HK-2 (cell line): Measurements from ENCODE around the gene PREX1.
"Not testable (repeated sequence)": the region's sequence is repeated elsewhere in the genome, so short reads cannot be mapped to it uniquely, and the experiment has no call there.

ENCODE experiments used
- DNase-seq: peaks from one replicate; pipeline ENCODE4 v3.0.0-alpha.2; 2018; ENCODE audit not compliant: unreplicated experiment

The PREX1 gene

DNA sequence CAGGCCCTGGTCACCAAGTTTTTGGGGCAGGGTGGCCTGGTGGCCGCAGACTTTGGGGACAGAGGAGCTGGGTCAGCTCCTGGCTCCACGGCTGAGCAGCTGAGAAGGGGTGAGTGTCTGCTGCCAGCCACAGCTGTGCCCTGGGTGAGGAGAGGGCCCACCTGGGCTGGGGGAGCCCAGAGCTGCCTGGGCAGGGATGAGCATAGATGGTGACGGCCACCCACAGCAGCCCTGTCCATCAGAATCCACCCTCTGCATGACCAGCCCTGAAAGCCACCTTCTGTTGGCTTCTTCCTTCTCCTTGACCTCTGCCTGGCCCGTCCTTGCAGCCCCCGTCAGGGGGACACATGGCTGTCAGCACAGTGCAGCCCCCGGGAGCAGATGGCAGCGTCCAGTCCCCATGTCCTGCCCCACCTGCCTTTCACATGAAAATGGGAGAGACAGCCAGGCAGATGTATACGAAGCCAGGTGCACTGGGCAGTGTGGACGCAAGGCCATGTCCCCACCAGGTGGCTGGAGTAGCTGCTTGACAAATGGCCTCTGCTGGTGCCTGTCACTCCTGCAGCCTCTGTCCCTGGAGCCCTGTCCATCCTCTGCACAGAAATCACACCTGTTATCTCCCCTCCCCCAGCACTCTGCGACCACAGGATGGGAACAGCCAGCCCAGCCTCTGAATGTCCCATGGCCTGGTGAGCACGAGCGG is 220.8 kb downstream of the PREX1 start:
- DNase-seq: no peak

DNA sequence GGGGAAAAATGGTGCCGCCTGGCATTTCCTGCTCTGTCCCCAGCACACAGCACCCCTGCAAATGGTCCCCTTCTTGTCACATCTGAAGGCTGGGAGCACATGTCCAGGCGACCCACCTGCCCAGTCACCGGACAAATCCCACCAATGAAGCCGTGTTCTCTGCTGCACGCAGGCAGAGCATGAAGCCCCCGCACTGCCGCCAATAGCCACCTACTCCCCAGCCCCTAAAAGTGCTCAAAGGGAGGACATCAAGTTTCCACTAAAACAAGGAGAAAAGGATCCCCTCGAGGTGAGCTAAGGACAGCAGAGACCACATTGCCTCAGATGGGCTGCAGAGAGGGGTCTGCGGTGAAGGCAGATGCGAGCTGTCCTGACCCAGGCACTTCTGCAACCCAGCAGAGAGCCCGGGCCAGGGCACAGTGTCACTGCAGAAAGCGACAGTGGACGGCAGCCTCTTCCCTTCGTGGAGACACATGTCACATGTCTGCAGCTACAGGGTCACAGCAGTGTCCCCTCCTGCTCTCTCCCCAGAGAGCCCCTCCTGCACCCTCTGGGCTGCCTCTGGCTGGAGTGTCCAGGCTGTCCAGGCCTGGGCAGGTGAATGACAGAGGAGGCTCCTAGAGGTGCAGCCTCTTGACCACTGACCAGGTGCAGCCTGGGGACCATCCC is 221.5 kb downstream of the PREX1 start:
- no peak for DNase-seq

DNA sequence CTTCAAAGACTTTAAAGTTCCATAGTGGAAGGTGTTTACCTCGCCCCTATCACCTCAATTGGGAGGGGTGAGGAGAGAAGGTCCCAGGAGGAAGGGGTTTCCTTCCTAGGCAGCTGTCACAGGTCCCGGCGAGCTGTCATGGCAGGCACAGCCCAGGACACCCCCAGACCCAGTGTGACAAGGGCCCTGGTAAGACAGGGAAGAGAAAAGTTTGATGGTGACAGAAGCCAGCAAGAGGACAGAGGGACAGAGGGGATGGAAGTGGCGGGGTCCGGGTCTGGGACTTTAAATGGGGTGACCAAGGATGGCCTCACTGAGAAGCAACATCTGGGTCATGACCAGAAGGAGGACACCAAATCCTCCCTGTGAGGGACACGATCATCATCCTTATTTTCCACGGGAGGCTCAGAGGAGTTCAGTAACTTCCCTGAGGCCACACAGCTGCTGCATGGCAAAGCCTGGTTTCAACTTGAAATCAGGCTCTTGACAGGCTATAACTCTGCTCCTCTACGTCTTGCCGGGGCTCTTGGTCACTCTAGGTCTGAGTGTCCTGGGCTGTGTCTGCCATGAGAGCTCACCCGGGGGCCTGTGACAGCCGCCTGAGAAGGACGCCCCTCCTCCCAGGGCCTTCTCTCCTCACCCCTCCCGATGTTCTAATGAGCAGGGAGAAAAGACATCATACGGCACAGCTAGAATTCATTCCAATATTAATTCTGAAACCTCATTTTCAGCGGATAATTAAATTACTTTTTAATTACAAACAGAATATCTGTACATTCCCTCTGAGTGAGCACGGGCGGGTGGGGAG is 222.2 kb downstream of the PREX1 start:
- DNase-seq: no peak

DNA sequence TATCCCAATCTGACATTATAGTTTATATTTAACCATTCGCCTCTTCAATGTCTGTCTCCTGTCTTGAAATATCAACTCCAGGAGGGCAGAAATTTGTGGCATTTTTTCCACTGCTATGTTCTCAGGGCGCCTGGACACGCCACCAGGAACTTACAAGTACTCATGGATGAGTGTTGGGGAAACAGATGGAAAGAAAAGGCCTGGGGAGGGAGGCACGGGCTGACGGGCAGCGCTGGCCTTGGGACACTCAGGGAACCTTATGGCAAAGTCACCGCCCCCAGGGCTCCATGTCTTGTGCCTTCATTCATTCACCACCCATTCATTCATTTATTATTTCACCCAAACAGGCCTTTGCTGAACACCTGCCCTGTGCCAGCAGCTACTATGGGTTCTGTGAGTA is 222.9 kb downstream of the PREX1 start:
- DNase-seq: no peak

DNA sequence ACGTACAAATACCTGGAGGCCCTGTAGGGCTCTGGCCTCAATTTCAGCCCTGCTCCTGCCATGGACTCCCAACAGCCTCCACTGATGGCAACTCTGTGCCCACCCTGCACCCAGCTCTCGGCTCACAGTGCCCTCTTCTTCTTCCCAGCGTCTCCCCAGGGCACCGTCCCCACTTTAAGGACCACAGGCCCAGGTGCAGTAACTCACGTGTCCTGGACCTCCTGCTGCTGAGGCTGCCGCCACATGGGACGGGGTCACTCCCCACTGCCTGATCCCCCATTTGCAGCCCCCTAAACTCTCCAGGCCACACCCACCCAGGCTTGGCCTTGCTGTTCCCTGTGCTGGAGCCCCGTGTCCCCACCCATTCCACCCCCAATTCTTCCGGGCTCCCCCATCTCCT is 223.4 kb downstream of the PREX1 start:
- no peak for DNase-seq

DNA sequence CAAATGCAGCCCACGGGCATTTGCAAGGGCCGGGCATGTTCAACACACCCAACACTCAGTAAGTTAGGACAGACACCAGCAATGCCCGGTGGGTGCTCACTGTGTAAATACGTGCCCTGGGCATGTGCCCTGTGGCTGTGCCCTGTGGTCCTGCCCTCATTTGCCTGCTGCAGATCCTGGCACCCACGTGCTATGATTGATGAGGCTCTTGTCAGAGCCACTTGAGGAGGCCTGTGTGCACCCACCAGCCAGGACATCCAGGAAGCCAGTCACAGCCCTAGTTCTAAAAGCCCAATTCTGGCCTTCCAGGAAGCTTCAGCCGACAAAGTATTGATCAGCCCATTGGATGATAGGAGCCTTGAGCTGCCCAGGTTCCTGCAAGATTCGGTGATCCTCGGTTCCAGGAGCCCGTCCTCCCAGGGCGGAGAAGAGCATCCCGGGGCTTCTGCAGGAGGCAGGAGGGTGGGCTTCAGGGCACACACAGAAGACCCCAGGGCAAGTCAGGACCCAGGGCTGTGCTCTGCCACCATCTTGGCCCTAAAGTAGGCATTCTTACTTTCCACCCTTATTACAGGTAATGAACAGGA is 223.9 kb downstream of the PREX1 start:
- no peak for DNase-seq

DNA sequence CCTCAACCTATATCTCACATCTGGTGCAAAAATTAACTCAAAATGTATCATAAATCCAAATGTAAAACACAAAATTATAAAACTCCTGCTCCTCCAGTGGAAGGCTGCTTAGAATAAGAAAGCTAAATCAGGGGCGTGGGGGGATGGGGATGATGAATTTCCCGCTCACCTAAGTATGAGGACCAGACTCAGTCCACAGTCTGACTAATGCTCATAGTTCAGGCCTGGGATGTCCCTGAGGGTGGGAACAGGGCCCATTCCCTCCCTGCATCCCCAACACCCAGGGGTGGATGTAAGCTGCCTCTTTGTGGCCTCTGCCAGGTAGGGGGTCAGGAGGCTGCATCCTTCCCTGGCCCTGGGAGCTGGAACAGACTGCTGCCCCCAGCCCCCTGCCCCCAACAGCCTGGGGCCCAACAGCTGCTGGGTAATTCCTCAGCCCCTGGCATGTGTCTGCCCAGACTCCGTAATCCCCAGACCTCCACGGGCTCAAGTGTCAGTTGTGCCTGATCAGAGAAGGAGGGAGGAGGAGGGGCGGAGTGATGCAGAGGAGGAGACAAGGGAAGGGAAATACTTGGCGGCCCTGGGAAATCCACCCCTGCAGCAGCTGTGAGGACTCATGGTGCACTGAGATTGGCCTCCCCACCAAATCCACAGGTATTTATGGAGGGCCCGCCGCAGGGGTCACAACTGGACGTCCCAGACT is 224.5 kb downstream of the PREX1 start:
- no peak for DNase-seq

DNA sequence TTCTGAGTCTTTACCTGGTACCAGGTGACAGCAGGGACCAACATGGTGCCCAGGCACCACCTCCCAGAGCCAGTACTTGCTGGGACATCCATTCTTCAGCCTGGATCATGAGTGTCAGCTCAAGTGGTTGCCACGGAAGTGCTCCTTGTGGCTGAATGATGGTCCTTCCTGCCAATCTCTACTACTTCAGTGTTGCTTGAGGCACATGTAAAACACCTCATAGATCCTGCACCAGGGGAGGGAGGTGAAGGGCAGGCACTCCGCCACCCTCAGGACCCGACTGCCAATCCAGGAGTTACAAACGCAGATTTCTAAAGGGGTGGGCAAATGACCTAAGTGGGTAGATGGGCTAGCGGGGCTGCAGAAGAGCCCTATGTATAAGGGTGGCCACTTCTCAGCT is 226.0 kb downstream of the PREX1 start:
- no peak for DNase-seq

DNA sequence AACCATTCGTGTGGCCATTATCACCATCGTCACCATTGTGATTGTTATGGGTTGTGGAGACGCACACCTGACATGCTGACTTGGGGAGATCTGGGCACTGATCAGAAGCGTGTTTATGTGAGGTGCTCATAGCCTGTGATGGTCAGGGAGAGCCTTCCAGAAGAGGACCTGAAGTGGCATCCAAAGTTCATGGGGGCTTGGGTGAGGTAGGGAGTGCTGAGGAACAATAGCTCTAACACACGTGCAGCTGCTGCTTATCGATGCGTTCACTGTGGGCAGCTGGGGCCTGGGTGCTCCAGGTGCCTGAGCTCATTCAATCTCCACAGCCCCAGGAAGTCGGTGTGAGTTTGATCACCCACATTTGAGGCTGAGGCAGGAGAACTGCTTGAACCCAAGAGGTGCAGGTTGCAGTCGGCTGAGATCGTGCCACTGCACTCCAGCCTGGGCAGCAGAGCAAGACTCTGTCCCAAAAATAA is 227.3 kb downstream of the PREX1 start:
- DNase-seq: no peak

DNA sequence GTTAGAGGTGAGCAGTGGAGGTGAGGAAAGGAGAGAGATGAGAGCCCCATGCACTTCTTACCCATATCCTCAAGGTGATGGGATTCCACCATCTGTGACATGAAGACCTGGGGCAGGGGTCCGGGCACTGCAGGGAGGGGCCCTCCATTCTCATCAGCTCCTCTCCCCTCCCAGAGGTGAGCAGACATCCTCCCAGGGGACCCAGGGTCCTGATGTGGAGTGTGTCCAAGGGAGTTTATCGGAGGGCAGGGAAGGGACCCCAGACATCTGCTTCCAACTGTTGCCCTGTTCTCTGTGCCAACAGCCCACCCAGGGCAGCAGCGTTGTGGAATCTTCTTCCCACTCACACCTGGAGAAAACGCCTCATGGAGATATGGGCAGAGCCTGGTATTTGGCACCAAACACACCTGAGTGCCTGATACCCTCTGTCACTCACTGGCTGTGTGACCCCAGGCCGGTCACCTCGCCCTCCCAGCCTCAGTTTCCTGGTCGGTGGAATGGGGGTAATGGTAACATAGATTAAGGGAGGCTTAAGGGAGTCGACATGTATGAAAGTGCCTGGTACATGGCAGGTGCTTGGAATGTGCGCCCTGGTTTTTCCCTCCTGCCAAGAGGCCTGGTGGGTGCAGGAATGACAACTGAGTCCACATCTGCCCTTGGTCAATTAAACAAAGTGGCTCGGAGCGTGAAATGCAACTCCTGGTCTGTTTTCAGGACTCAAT is 227.9 kb downstream of the PREX1 start:
- no peak for DNase-seq

DNA sequence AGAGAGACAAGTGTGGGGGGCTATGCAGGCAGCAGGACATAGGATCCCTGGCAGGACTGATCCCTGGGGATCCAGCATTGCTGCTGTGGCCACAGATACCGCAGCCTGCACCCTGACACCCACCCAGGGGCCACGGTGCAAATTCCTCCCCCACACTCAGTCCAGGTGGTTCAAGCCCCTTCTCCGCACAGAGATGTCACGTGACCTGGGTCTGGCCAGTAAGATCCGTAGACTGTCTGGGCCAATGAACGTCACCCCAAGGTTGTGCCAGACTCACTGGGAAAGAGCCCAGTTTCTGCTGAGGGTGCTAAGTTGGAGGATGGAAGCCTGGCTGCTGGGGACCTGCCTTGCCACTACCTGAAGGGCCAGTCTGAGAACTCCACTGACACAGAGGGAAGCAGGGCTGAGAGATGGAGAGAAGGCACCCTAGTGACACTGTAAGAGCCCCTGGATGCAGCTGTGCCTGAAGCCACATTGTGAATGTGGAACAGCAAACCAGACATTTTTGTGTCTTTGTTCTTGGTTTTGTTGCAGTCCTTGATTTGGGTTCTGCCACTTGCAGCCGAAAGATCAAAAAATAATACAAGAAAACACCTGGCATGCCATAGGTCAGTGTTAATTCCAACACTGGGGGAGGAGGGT is 228.6 kb downstream of the PREX1 start:
- DNase-seq: no peak

DNA sequence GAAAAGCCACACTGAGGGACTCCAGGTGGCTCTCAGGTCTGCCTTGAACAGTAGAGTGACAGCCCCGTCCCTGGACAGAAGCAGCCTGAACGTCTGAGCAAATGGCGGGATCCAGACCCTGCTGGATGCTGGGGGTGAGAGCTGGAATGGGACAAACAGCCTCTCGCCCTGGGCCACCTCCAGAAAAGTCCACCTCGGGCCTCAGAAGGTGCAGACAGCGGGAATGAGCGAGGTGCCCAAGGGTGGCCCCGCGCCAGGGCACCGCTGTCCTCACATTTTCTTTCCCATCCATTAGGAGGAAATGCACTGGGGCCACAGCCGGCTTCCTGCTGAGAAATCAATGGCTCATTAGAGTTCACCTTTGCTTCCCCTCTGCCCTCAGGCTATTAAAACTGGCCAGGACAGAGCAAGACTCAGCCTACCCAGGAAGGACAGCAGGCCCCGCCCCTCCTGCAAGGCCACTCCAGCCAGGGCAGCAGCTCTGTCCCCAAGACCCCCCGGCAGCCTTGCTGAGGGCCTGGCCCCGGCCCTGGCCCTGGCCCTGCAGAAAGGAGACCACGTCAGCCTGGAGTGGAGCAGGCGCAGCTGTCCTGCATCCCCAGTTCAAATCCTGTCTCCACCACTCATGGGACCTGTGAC is 229.4 kb downstream of the PREX1 start:
- not testable (repeated sequence) for DNase-seq

DNA sequence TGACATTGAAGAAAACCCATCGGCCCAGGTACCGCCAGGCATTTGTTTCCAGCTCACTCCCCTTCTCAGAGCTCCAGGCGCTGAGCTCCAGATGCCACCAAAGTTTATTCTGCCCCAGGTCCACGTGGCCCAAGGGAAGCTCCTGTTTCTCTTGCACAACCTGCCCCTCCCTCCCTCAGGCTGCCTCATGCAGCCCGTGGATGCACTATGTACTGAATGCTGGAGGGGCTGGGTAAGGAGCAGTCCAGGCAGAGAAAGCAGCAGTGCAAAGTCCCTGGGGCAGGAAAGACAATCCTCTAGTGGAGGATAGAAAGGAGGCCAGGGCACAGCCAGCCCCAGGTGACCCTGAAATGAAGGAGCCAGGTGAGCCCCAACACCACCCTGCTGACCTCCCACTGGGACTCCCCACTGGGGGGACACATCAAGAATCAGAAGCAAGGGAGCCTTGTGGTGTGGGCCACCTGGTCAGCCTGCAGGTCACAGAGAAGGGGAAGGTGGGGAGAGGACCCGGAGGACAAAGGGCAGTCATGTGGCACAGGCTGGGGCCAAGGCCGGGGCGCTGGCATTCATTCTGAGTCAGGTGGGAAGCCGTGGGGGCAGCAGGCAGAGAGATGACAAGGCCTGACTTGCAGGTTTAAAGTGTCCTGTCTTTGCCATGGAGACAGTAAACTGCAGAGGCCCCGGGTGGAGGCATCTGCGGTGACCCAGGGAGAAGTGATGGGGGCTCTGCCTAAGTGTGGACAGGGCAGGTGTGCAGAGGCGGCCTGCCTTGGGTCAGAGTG is 230.1 kb downstream of the PREX1 start:
- DNase-seq: no peak

DNA sequence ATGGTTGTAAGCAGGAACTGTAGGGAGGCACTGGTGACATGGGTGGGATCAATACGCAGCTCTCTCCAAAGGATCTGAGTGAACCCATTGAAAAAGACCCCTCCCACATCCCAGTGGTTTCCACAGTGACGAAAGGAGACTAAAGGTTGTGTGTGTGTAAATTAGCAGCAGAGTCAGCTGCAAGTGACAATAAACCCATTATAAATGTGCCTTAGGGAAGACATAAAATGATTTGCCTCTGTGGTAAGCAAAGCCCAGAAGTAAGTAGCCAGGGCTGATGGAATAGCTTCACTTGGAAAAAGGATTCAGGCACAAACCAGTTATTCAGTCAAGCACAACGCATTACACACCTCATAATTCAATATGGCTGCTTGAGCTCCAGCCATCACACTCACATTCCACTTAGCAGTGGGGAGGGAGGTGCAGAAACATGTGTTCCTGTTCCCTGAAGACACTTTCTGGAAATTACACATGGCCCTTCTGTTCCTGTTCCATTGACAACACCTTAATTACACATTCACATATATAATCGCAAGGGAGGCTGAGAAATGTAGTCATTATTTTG is 231.4 kb downstream of the PREX1 start:
- DNase-seq: no peak

DNA sequence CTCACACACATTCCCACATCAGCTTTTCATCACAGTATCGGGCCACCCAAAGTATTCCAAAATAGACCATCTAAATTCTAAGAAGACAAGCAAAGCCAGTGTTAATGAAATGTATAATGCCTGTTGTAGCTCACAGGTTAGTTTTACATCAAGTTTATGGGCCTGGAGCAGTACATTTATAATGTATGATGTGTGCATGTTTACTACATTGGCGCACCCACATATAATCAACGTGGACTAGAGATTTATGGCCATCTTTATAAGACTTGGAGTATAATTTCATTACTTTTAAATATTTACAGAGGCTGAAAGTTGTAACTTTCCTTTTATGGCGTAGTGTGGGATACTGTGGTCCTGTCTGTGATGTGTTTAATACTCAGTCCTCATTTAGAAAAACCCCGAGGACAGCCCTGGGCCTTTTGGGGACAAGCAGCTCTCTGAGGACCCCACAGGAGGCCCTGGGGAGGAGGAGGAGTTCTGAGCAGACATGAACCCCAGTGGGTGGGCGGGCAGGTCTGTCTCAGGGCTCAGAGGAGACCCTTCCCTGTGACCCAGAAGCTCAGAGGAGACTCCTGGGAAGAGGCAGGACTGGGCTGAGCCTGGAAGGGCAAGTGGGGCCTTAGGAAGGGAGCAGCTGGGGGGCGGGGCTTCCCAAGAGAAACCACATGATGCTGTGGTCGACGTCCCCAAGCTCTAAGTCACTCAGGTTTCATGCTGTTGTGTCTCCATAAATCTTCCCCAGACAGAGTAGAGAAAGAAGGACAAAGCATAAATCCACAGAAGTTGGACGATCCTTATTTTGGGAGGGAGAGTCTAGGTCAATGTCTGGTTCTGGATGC is 232.1 kb downstream of the PREX1 start:
- no peak for DNase-seq

DNA sequence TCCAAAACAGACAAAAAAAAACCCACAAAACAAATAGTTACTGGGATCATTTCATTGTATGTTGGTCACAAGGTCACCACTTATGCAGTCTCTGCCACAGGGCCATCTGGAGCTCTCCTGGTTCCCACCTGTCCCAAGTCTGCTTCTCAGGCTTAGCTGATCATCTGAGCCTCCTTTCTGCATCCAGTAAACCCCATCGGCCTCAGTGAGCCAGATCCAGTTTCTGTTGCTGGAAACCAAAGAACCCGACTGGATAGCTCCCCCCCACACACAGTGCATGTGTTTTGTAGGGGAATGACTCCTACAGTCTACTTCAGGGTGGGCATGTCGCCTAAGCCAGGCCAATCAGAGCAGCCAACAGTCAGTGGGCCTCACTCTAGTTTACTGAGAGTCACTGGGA is 233.3 kb downstream of the PREX1 start:
- DNase-seq: no peak

DNA sequence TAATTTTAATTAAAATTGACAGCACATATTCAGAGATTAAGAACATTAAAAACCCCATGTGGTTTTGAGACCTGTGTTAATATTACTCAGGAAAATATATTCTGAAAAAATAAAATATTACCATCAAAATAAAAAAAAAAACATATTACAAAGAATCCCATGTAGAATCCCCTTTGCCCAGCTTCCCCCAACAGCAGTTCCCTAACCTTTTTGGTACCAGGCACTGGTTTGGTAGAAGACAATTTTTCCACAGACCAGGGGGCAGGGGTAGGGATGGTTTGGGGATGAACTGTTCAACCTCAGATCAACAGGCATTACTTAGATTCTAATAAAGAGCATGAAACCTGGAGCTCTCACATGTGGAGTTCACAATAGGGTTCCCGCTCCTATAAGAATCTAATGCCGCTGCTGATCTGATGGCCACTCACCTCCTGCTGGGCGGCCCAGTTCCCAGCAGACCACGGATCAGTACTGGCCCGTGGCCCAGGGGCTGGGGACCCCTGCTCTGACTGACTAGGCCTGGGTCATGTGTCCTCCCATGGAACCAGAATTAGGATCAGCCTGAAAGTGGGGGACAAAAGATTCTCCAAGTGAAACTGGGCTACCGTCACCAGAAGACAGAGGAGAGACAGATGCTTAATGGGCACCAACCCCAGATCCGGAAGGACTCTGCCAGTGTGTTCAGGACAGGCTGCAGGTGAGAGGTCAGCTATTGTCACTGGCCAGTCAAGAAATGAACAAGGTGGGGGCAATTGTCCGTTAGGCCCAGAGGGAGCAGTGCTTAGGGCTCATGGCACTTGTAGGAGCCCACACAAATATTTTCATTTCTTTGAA is 235.5 kb downstream of the PREX1 start:
- no peak for DNase-seq
